Measurements from ENCODE around the gene SLC6A11. TPM values are rescaled to one million over a fixed set of nuclear protein-coding genes. Genes with fewer than 3 reads are reported as not detected.

SLC6A11 gene
- polyA plus RNA-seq, 2 of the 4 experiments (the other 2 are of a cell fraction) = 0.03 TPM

DNA sequence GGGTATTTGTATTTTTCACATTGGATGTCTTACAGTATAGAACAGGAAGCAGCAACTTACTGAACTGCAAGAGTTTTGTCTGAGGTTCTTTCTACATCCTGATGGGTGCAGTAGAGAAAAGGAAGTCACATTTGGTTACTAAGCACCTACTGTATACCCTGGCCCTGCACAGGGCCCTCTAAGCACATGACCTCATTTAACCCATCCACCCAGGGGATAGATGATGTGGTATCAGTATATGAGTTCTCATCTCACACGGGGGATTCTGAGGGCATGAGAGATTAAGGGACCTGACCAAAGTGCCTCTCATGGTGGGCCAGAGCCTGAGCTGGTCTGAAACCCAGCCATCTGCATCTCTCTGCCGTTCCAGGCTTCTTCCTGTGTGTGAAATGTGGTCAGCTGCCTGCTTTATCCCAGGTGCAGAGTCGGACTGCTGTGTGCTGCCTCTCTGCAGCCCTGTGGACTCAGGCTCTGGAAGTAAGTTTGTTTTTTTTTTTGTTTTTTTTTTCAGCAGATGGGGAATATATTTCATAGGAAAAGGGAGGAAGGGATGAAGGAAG lies 17.9 kb downstream of the SLC6A11 start:
- WGBS (ENCODE audit: missing lambda C conversion rate) = 9% methylated on average over 2 of the region's 3 CpGs

DNA sequence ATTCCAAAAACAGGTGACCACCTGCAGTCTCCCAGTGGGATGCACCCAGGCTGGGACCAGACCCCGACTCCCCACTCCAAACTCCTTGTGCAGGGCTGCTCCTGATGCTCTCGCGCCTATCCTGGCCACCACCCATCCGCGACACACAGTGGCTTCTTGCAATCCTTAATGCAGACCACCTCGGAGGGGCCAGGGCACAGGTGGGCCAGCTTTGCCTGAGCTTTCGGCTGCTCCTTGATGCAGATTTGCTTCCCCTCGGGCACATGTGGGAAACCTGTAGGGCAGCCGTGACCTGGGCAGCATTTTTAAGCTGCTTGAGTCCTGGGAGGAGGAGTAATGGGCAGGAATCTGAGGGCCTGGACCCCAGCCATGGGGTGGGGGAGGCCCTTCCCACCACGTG lies 18.9 kb downstream of the SLC6A11 start:
- DNase-seq (ENCODE audit: low read depth in 1 of 2, low spot score in 1 of 2) = no peak
- TF ChIP-seq HOXB13 (CRISPR knock-in tag; IDR thresholded peaks at IDR 0.05; ENCODE audit: low read depth) = no peak
- Histone ChIP-seq H3K4me3 (no peak overlapping the region), H3K4me2 (no peak overlapping the region), H3K4me1 (no peaks in the 10 kb centered on the region), H3K9me3 (no peaks in the 10 kb centered on the region), H3K27ac (no peak overlapping the region)
- POLR2A ChIA-PET = no interaction called here
- no peak for ATAC-seq
- 48% methylated on average over 10 of the region's 10 CpGs for WGBS (ENCODE audit: missing lambda C conversion rate)
- CTCF ChIA-PET = interaction anchor here (0.9 to 2.2 kb wide), 4 partner anchors 8 to 225 kb away, joined by 3 to 9 read pairs (median 4); no protein-coding TSS in a partner anchor
- FAIRE-seq = no peak

More for the DNA sequence above, 17.9 kb downstream of the SLC6A11 start:
- Histone ChIP-seq H3K4me3 (no peak overlapping the region), H3K9me3 (no peaks in the 10 kb centered on the region), H3K4me2 (no peak overlapping the region), H3K27ac (no peak overlapping the region), H3K4me1 (no peaks in the 10 kb centered on the region)
- TF ChIP-seq RNF2 (IDR thresholded peaks at IDR 0.05; ENCODE audit: borderline replicate concordance, low read depth) (no peak), POLR2AphosphoS2 (conservative IDR thresholded peaks at IDR 0.05; ENCODE audit: low read length) (no peak)
- TF ChIP-seq, protein P1, sequence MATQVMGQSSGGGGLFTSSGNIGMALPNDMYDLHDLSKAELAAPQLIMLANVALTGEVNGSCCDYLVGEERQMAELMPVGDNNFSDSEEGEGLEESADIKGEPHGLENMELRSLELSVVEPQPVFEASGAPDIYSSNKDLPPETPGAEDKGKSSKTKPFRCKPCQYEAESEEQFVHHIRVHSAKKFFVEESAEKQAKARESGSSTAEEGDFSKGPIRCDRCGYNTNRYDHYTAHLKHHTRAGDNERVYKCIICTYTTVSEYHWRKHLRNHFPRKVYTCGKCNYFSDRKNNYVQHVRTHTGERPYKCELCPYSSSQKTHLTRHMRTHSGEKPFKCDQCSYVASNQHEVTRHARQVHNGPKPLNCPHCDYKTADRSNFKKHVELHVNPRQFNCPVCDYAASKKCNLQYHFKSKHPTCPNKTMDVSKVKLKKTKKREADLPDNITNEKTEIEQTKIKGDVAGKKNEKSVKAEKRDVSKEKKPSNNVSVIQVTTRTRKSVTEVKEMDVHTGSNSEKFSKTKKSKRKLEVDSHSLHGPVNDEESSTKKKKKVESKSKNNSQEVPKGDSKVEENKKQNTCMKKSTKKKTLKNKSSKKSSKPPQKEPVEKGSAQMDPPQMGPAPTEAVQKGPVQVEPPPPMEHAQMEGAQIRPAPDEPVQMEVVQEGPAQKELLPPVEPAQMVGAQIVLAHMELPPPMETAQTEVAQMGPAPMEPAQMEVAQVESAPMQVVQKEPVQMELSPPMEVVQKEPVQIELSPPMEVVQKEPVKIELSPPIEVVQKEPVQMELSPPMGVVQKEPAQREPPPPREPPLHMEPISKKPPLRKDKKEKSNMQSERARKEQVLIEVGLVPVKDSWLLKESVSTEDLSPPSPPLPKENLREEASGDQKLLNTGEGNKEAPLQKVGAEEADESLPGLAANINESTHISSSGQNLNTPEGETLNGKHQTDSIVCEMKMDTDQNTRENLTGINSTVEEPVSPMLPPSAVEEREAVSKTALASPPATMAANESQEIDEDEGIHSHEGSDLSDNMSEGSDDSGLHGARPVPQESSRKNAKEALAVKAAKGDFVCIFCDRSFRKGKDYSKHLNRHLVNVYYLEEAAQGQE (IDR thresholded peaks at IDR 0.05) = no peak
- ChIA-PET CTCF (interaction anchor here (0.9 kb wide), 1 partner anchor 9 kb away, joined by 3 read pairs; no protein-coding TSS in a partner anchor), POLR2A (no interaction called here)
- ATAC-seq (no peak), DNase-seq (ENCODE audit: low read depth in 1 of 2, low spot score in 1 of 2) (no peak), FAIRE-seq (no peak)

DNA sequence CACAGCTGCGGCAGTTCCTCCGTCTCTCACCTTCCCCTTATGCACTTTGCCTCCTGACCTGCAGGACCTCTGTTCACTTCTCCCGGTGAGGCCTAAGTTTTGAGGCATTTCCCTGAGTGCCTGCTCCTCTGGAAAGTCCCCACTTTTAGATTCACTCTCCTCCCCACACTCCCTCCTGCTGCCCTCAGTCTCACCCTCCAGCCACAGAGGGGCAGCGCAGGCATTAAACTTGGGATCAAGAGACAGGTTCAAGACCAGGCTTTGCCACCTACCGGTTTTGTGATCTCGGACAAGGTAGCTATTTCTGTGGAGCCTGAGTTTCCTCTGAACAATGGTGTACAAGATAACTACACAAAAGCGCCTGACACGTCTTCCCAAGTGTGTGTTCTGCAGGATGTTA lies 19.4 kb downstream of the SLC6A11 start:
- CTCF ChIA-PET = interaction anchor here (0.7 to 2.2 kb wide), 5 partner anchors 13 to 836 kb away, joined by 3 to 9 read pairs (median 3); no protein-coding TSS in a partner anchor
- ATAC-seq (peak in 1 of 2 experiments; percentile 42; a peak in 2 of 6 replicates), DNase-seq (ENCODE audit: low read depth in 1 of 2, low spot score in 1 of 2) (peak in 1 of 2 experiments; percentile 7), FAIRE-seq (no peak)
- TF ChIP-seq, protein P2, sequence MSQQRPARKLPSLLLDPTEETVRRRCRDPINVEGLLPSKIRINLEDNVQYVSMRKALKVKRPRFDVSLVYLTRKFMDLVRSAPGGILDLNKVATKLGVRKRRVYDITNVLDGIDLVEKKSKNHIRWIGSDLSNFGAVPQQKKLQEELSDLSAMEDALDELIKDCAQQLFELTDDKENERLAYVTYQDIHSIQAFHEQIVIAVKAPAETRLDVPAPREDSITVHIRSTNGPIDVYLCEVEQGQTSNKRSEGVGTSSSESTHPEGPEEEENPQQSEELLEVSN (IDR thresholded peaks at IDR 0.05; ENCODE audit: borderline replicate concordance, low read depth) = no peak
- TF ChIP-seq KDM5A (IDR thresholded peaks at IDR 0.05) (no peak), FOSB (CRISPR knock-in tag; IDR thresholded peaks at IDR 0.05) (no peak), FOSL2 (IDR thresholded peaks at IDR 0.05) (no peak), FOSL2 (CRISPR knock-in tag; IDR thresholded peaks at IDR 0.05) (no peak), ZNF302 (CRISPR knock-in tag; IDR thresholded peaks at IDR 0.05) (no peak), HOXA7 (CRISPR knock-in tag; IDR thresholded peaks at IDR 0.05) (no peak), RNF2 (IDR thresholded peaks at IDR 0.05; ENCODE audit: borderline replicate concordance, low read depth) (no peak), CHD4 (IDR thresholded peaks at IDR 0.05; ENCODE audit: borderline replicate concordance) (no peak), PHF8 (IDR thresholded peaks at IDR 0.05; ENCODE audit: borderline replicate concordance, low read depth) (no peak), CBX8 (IDR thresholded peaks at IDR 0.05) (no peak), RCOR1 (IDR thresholded peaks at IDR 0.05; ENCODE audit: low read depth, low read length) (no peak), ESRRA (IDR thresholded peaks at IDR 0.05; ENCODE audit: borderline replicate concordance, low read length) (no peak), EHF (CRISPR knock-in tag; IDR thresholded peaks at IDR 0.05) (no peak)
- TF ChIP-seq, protein P3, sequence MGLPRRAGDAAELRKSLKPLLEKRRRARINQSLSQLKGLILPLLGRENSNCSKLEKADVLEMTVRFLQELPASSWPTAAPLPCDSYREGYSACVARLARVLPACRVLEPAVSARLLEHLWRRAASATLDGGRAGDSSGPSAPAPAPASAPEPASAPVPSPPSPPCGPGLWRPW (IDR thresholded peaks at IDR 0.05) = no peak
- TF ChIP-seq, protein P4, sequence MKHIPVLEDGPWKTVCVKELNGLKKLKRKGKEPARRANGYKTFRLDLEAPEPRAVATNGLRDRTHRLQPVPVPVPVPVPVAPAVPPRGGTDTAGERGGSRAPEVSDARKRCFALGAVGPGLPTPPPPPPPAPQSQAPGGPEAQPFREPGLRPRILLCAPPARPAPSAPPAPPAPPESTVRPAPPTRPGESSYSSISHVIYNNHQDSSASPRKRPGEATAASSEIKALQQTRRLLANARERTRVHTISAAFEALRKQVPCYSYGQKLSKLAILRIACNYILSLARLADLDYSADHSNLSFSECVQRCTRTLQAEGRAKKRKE (CRISPR knock-in tag; IDR thresholded peaks at IDR 0.05; ENCODE audit: low read depth) = no peak
- 57% methylated on average over 8 of the region's 8 CpGs for WGBS (ENCODE audit: missing lambda C conversion rate)
- POLR2A ChIA-PET = no interaction called here
- Histone ChIP-seq H3K27ac (no peak overlapping the region), H3K4me3 (no peak overlapping the region), H3K4me1 (no peaks in the 10 kb centered on the region), H3K9me3 (no peaks in the 10 kb centered on the region), H3K4me2 (no peak overlapping the region)
